Motor neuron (in vitro differentiated cells): ENCODE data around the gene CCDC157. TPM values are rescaled to one million over a fixed set of nuclear protein-coding genes. Genes with fewer than 3 reads are reported as not detected.

Source experiments
- total RNA-seq, 8 experiments: library from RNA; unstranded; fragments of 300-600 nt; gene quantifications; 2 replicates each; pipeline versions ENCODE4 v1.2.3 to v1.2.4, GENCODE V29; 2022

Gene CCDC157
- total RNA-seq, 8 experiments from 2014 or later, result 2.0 to 12.8 (median 3.9) TPM

Other genes starting within 250 kb of the CCDC157 start
- gene LIF, start 110.2 kb upstream of the CCDC157 start, total RNA-seq, result 10 to 100 TPM in 2 of 8 experiments, 1 to 10 TPM in 4, under 1 TPM in 2; 0.81 to 14.8 (median 4.3) TPM
- gene OSM, start 90.2 kb upstream of the CCDC157 start, total RNA-seq, result under 1 TPM in 5 of 8 experiments, not detected in 3; 0.08 to 0.71 (median 0.23) TPM
- 10 to 100 TPM in 2 of 8 experiments, 1 to 10 TPM in 6; 1.7 to 13.6 (median 7.0) TPM for gene CASTOR1, start 67.5 kb upstream of the CCDC157 start, total RNA-seq
- 10 to 100 TPM in 5 of 8 experiments, 1 to 10 TPM in 3; 5.8 to 17.8 (median 10.6) TPM for gene TBC1D10A, start 30.1 kb upstream of the CCDC157 start, total RNA-seq
- 10 to 100 TPM; 20.5 to 81.4 (median 34.6) TPM for gene SF3A1, start 113 bp upstream of the CCDC157 start, total RNA-seq
- 10 to 100 TPM in 7 of 8 experiments, 1 to 10 TPM in 1; 9.5 to 22.9 (median 17.3) TPM for gene RNF215, start 30.4 kb downstream of the CCDC157 start, total RNA-seq
- gene SEC14L2, start 40.0 kb downstream of the CCDC157 start, total RNA-seq, result 10 to 100 TPM in 2 of 8 experiments, 1 to 10 TPM in 6; 2.0 to 17.3 (median 7.5) TPM
- gene MTFP1, start 68.8 kb downstream of the CCDC157 start, total RNA-seq, result 10 to 100 TPM in 6 of 8 experiments, 1 to 10 TPM in 2; 4.2 to 36.6 (median 20.4) TPM
- gene SEC14L3, start 115.0 kb downstream of the CCDC157 start, total RNA-seq, result under 1 TPM in 3 of 8 experiments, not detected in 5; 0.20 to 0.38 (median 0.35) TPM
- gene SEC14L4, start 148.7 kb downstream of the CCDC157 start, total RNA-seq, result under 1 TPM in 2 of 8 experiments, not detected in 6; 0.14 to 0.24 TPM
- gene SEC14L6, start 189.7 kb downstream of the CCDC157 start, total RNA-seq, result 1 to 10 TPM in 1 of 8 experiments, under 1 TPM in 6, not detected in 1; 0.05 to 2.6 (median 0.18) TPM
- gene GAL3ST1, start 217.7 kb downstream of the CCDC157 start, total RNA-seq, result 1 to 10 TPM in 5 of 8 experiments, under 1 TPM in 1, not detected in 2; 0.91 to 2.9 (median 1.7) TPM
- 100 to 1,000 TPM in 4 of 8 experiments, 10 to 100 TPM in 4; 78.6 to 142 (median 105) TPM for gene PES1, start 234.9 kb downstream of the CCDC157 start, total RNA-seq